IPS DF 6.9 (cell line): ENCODE results near the gene BCL6B.

Experiments used
- DNase-seq: peaks from one replicate; pipeline ENCODE4 v3.0.0-alpha.2; 2013; ENCODE audit warnings: low read depth, low spot score
- H3K27ac ChIP-seq: one replicate; pipeline ENCODE4 v1.5.1; 2013; ENCODE audit warnings: low read length, control low read depth
- H3K27me3 ChIP-seq: 2 replicates; pipeline ENCODE4 v1.6.1; 2013; ENCODE audit warnings: mild to moderate bottlenecking, low read length; ENCODE audit not compliant: control insufficient read depth, insufficient read depth
- H3K36me3 ChIP-seq: 2 replicates; pipeline ENCODE4 v1.6.1; 2013; ENCODE audit warnings: low read length; ENCODE audit not compliant: control insufficient read depth, insufficient read depth
- H3K4me1 ChIP-seq: 2 replicates; pipeline ENCODE4 v1.6.1; 2013; ENCODE audit warnings: low read length; ENCODE audit not compliant: control insufficient read depth, insufficient read depth
- H3K4me3 ChIP-seq: 2 replicates; pipeline ENCODE4 v1.5.1; 2013; ENCODE audit warnings: mild to moderate bottlenecking, low read length
- H3K9me3 ChIP-seq: 2 replicates; pipeline ENCODE4 v1.6.1; 2013; ENCODE audit warnings: low read length, inconsistent platforms; ENCODE audit not compliant: control insufficient read depth, insufficient read depth
- WGBS: extraction: QIAGEN DNeasy Blood & Tissue Kit; methylation state at CpG from one replicate; pipeline ENCODE4 v1.1.7; 2013; ENCODE audit warnings: mixed read lengths, missing lambda C conversion rate; ENCODE audit not compliant: insufficient read length, insufficient coverage; 5-methylcytosine and 5-hydroxymethylcytosine counted together

The BCL6B gene

GRCh38 chr17:7060165-7060891 lies 37.5 kb downstream of the BCL6B start:
- no peak for DNase-seq
- no peak overlapping the region for H3K4me3 ChIP-seq

GRCh38 chr17:7063518-7064094 lies 40.8 kb downstream of the BCL6B start:
- H3K9me3 ChIP-seq, result no peaks in the 10 kb centered on the region
- H3K27me3 ChIP-seq, result no peaks in the 10 kb centered on the region
- H3K36me3 ChIP-seq, result no peaks in the 10 kb centered on the region
- H3K4me3 ChIP-seq, result no peak overlapping the region
- no peak overlapping the region for H3K27ac ChIP-seq
- no peak for DNase-seq
- no CpG with 5 or more reads among the region's 6 CpGs for WGBS
- no peaks in the 10 kb centered on the region for H3K4me1 ChIP-seq

More at GRCh38 chr17:7060165-7060891, 37.5 kb downstream of the BCL6B start:
- no peaks in the 10 kb centered on the region for H3K9me3 ChIP-seq
- no CpG with 5 or more reads among the region's 6 CpGs for WGBS
- H3K27me3 ChIP-seq, result no peaks in the 10 kb centered on the region
- no peaks in the 10 kb centered on the region for H3K36me3 ChIP-seq
- H3K27ac ChIP-seq, result no peak overlapping the region
- no peaks in the 10 kb centered on the region for H3K4me1 ChIP-seq

DNA sequence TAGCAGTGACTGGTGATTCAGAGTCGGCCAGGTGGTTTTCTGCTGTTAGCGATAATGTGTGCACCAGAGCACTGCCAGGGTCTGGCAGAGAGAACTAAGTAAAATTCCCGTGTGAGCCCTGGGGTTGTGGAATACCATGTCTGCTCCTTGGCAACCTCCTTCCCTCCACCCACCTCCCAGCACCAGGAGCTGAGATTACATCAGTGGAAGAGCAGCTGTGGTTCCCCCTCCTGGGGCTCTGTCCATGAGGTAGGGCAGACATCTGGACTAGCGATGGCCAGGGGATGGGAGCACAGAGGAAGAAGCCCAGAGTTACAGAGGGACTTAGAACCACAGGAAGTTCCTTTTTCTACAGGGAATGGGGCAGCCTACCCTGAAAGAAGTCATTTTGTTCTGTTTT lies 41.4 kb downstream of the BCL6B start:
- no peaks in the 10 kb centered on the region for H3K4me1 ChIP-seq
- WGBS, result no CpG with 5 or more reads among the region's 4 CpGs
- DNase-seq, result no peak
- H3K9me3 ChIP-seq, result no peaks in the 10 kb centered on the region
- H3K4me3 ChIP-seq, result no peak overlapping the region
- no peaks in the 10 kb centered on the region for H3K36me3 ChIP-seq
- H3K27me3 ChIP-seq, result no peaks in the 10 kb centered on the region
- H3K27ac ChIP-seq, result no peak overlapping the region

DNA sequence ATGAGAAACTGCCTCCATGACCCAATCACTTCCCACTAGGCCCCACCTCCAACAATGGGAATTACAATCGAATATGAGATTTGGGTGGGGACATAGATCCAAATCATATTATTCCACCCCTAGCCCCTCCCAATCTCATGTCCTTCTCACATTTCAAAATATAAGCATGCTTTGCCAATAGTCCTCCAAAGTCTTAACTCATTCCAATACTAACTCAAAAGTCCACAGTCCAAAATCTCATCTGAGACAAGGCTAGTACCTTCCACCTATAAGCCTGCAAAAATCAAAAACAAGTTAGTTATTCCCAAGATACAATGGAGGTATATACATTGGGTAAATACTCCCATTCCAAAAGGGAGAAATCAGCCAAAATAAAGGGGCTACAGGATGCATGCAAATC lies 44.3 kb downstream of the BCL6B start:
- Histone ChIP-seq H3K27me3 (no peaks in the 10 kb centered on the region), H3K36me3 (no peaks in the 10 kb centered on the region), H3K27ac (no peak overlapping the region), H3K4me3 (no peak overlapping the region), H3K9me3 (no peaks in the 10 kb centered on the region), H3K4me1 (no peaks in the 10 kb centered on the region)
- no peak for DNase-seq
- no CpG with 5 or more reads among the region's 1 CpG for WGBS

GRCh38 chr17:7068268-7068667 lies 45.4 kb downstream of the BCL6B start:
- Histone ChIP-seq H3K9me3 (no peaks in the 10 kb centered on the region), H3K36me3 (no peaks in the 10 kb centered on the region), H3K4me3 (no peak overlapping the region), H3K4me1 (no peaks in the 10 kb centered on the region), H3K27me3 (no peaks in the 10 kb centered on the region), H3K27ac (no peak overlapping the region)
- no peak for DNase-seq
- no CpG with 5 or more reads among the region's 1 CpG for WGBS

GRCh38 chr17:7070712-7071111 lies 47.9 kb downstream of the BCL6B start:
- no peaks in the 10 kb centered on the region for H3K4me1 ChIP-seq
- H3K36me3 ChIP-seq, result no peaks in the 10 kb centered on the region
- no peak overlapping the region for H3K27ac ChIP-seq
- no peaks in the 10 kb centered on the region for H3K27me3 ChIP-seq
- no peaks in the 10 kb centered on the region for H3K9me3 ChIP-seq
- WGBS, result no CpG with 5 or more reads among the region's 3 CpGs
- no peak for DNase-seq
- H3K4me3 ChIP-seq, result no peak overlapping the region

DNA sequence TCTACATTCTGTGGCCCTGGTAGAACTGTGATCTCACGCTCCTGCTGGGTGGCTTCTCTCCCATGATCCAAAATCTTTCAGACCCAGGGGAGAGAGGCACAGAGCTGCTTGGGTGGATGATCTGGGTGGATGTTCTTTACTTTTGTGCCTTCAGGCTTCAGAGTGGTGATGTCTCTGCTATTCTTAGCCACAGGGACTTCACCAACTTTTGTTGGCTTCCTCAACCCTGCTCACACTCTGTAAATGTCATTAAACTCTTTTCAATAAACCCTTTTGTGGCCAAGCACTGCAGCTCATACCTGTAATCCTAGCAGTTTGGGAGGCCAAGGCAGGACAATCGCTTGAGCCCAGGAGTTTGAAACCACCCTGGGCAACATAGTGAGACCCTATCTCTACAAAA lies 49.6 kb downstream of the BCL6B start:
- WGBS, result no CpG with 5 or more reads among the region's 2 CpGs
- no peak for DNase-seq
- H3K36me3 ChIP-seq, result no peaks in the 10 kb centered on the region
- H3K4me3 ChIP-seq, result no peak overlapping the region
- H3K4me1 ChIP-seq, result no peaks in the 10 kb centered on the region
- no peaks in the 10 kb centered on the region for H3K9me3 ChIP-seq
- no peaks in the 10 kb centered on the region for H3K27me3 ChIP-seq
- no peak overlapping the region for H3K27ac ChIP-seq

GRCh38 chr17:7074931-7075330 lies 52.1 kb downstream of the BCL6B start:
- H3K4me3 ChIP-seq, result no peak overlapping the region
- DNase-seq, result no peak
- no peaks in the 10 kb centered on the region for H3K36me3 ChIP-seq
- H3K9me3 ChIP-seq, result no peaks in the 10 kb centered on the region
- H3K4me1 ChIP-seq, result no peaks in the 10 kb centered on the region
- H3K27ac ChIP-seq, result no peak overlapping the region
- no CpG with 5 or more reads among the region's 14 CpGs for whole genome bisulfite sequencing
- no peaks in the 10 kb centered on the region for H3K27me3 ChIP-seq

- Histone ChIP-seq H3K27me3 (no peaks in the 10 kb centered on the region), H3K4me3 (no peak overlapping the region), H3K9me3 (no peaks in the 10 kb centered on the region), H3K36me3 (no peaks in the 10 kb centered on the region), H3K27ac (no peak overlapping the region), H3K4me1 (no peaks in the 10 kb centered on the region)
- DNase-seq, result no peak
- no CpG with 5 or more reads among the region's 7 CpGs for WGBS
Observed at GRCh38 chr17:7077911-7078546, 55.2 kb downstream of the BCL6B start.

- H3K27me3 ChIP-seq, result no peaks in the 10 kb centered on the region
- no peaks in the 10 kb centered on the region for H3K4me1 ChIP-seq
- 100% methylated on average over 4 of the region's 10 CpGs for WGBS
- no peaks in the 10 kb centered on the region for H3K36me3 ChIP-seq
- no peak for DNase-seq
- H3K4me3 ChIP-seq, result no peak overlapping the region
- no peaks in the 10 kb centered on the region for H3K9me3 ChIP-seq
- no peak overlapping the region for H3K27ac ChIP-seq
Observed at GRCh38 chr17:7078711-7079110, 55.9 kb downstream of the BCL6B start.
